Transverse colon (tissue), 4 donors: ENCODE measurements around the gene PIGA. TPM values are rescaled to one million over a fixed set of nuclear protein-coding genes. Genes with fewer than 3 reads are reported as not detected.

Experiments used
- DNase-seq: peaks from one replicate; pipeline ENCODE4 v3.0.0-alpha.2; 2019
- H3K27ac ChIP-seq, 4 donors: fragments of 200-600 bp; sonication (generic); 2 replicates each; pipeline ENCODE4 v1.5.1; 2016 to 2018; ENCODE audit warnings: inconsistent platforms in 4 of 4
- H3K27me3 ChIP-seq: fragments of 200-600 bp; sonication (generic); 2 replicates; pipeline ENCODE4 v1.5.1; 2017; ENCODE audit warnings: inconsistent platforms
- H3K36me3 ChIP-seq, 4 donors: fragments of 200-600 bp; sonication (generic); 2 replicates each; pipeline ENCODE4 v1.5.1; 2017 to 2019; ENCODE audit warnings: inconsistent platforms in 4 of 4
- H3K4me1 ChIP-seq, 4 donors: fragments of 200-600 bp; sonication (generic); 2 replicates each; pipeline ENCODE4 v1.5.1; 2017 to 2020; ENCODE audit warnings: inconsistent platforms in 4 of 4
- H3K4me3 ChIP-seq, 4 donors: fragments of 200-600 bp; sonication (generic); 1 replicate in 1 of 4; 2 replicates in 3 of 4; pipeline versions ENCODE4 v1.5.1 to v1.6.1; 2017 to 2019; ENCODE audit warnings: inconsistent platforms in 4 of 4
- H3K9me3 ChIP-seq, 2 donors: fragments of 200-600 bp; sonication (generic); 2 replicates each; pipeline ENCODE4 v1.5.1; 2017 to 2019; ENCODE audit warnings: inconsistent platforms in 2 of 2
- EP300 ChIP-seq: sonication (generic); formaldehyde crosslinking; IDR thresholded peaks from one replicate; pipeline ENCODE4 v1.6.1; 2017; ENCODE audit warnings: antibody characterized with exemption, low read depth
- POLR2A ChIP-seq: fragments of 450-650 bp; IDR thresholded peaks from one replicate; pipeline ENCODE4 v1.6.1; 2016; ENCODE audit warnings: antibody characterized with exemption, mild to moderate bottlenecking, moderate library complexity
- POLR2AphosphoS5 ChIP-seq, 3 donors: sonication (generic); formaldehyde crosslinking; IDR thresholded peaks; one replicate each; pipeline ENCODE4 v1.6.1; 2016; ENCODE audit warnings: antibody characterized with exemption in 3 of 3
- WGBS, 2 donors: methylation state at CpG; one replicate each; pipeline ENCODE4 v1.1.5; 2018; ENCODE audit warnings: low coverage in 1 of 2; 5-methylcytosine and 5-hydroxymethylcytosine counted together
- in situ Hi-C, 4 donors: fragments of 200-750 bp; cut with MboI; loops; one replicate each; pipeline versions ENCODE4 v1.15.0 to v1.15.1; 2017; ENCODE audit warnings: low sequenced_read_pairs in 3 of 4, low pct_ligation_motif_present in 1 of 4, low pct_unique_long_range_greater_than_20kb in 1 of 4
- intact Hi-C: fragments of 100-400 bp; cut with DNase I; formaldehyde crosslinking; loops from one replicate; pipeline ENCODE4 v1.15.1; 2023; ENCODE audit warnings: low total_unique reads
- total RNA-seq, 4 donors: library from RNA; depleted of rRNA; stranded (reverse); fragments of >200 nt; gene quantifications; one replicate each; pipeline ENCODE4 v1.1.0, GENCODE V29; 2016
- TF ChIP-seq, protein P1 (sequence below), 5 experiments: fragments of 200-600 bp in 3 of 5; fragments of 450-650 bp in 2 of 5; sonication (generic) in 3 of 5; IDR thresholded peaks; 1 replicate in 2 of 5; 2 replicates in 3 of 5; pipeline ENCODE4 v1.5.1; 2016 to 2017; ENCODE audit warnings: antibody characterized with exemption in 5 of 5, inconsistent platforms in 3 of 5, mild to moderate bottlenecking in 2 of 5, moderate library complexity in 1 of 5

PIGA gene
- total RNA-seq, 4 donors from 2014 or later: 6.6 to 53.9 (median 12.7) TPM

DNA sequence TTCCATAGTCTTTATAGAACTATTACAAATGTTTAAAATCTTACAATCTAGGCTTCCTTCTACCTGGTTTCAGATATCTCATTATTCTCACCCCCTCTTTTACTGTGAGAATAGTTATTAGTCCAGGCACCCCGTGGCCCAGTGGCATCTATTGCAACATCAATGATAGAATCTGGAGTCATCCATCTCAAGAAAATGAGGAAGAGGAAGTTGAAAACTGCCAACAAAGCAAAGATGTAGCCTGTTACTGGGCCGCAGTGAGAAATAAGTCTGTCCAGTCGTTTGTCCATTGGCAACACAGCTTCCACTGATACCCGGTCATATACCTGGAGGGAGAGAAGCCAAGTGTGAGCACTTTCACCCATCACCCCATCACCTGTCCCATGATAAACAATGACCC, 13.9 kb downstream of the PIGA start:
- TF ChIP-seq, protein P1, sequence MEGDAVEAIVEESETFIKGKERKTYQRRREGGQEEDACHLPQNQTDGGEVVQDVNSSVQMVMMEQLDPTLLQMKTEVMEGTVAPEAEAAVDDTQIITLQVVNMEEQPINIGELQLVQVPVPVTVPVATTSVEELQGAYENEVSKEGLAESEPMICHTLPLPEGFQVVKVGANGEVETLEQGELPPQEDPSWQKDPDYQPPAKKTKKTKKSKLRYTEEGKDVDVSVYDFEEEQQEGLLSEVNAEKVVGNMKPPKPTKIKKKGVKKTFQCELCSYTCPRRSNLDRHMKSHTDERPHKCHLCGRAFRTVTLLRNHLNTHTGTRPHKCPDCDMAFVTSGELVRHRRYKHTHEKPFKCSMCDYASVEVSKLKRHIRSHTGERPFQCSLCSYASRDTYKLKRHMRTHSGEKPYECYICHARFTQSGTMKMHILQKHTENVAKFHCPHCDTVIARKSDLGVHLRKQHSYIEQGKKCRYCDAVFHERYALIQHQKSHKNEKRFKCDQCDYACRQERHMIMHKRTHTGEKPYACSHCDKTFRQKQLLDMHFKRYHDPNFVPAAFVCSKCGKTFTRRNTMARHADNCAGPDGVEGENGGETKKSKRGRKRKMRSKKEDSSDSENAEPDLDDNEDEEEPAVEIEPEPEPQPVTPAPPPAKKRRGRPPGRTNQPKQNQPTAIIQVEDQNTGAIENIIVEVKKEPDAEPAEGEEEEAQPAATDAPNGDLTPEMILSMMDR (IDR thresholded peaks at IDR 0.05): no peak
- TF ChIP-seq POLR2A (no peak), EP300 (no peak), POLR2AphosphoS5 (IDR thresholded peaks at IDR 0.05) (no peak)
- no peaks in the 10 kb centered on the region for H3K9me3 ChIP-seq
- in situ Hi-C loops: no loop called here
- H3K27ac ChIP-seq: no peak overlapping the region
- H3K36me3 ChIP-seq: no peaks in the 10 kb centered on the region
- no peak overlapping the region for H3K4me3 ChIP-seq
- WGBS, 2 donors: 60 to 81% methylated on average over 3 to 4 of the region's 4 CpGs
- intact Hi-C loops: no loop called here
- DNase-seq: no peak
- H3K27me3 ChIP-seq: no peaks in the 10 kb centered on the region
- H3K4me1 ChIP-seq: no peaks in the 10 kb centered on the region

DNA sequence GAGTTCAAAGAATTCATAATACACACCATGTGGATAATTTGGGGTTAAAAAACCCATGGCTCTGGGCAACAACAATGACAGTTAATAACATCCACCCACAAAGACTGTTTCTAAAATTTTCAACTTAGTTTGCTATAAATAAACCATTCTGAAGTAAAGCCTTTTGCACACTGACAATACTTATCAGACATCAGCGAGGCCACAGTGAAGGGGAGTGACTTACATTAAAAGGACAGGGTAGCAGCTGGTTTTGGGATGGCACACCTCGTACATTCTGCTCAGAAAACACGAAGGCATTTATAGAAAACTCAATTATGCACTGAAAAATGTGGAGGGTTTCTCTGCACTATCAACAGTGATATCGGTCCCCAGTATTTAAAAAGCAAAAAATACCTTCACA, 15.0 kb downstream of the PIGA start:
- no peaks in the 10 kb centered on the region for H3K27me3 ChIP-seq
- H3K36me3 ChIP-seq: no peaks in the 10 kb centered on the region
- TF ChIP-seq EP300 (no peak), POLR2A (no peak), POLR2AphosphoS5 (IDR thresholded peaks at IDR 0.05) (no peak)
- TF ChIP-seq, protein P1 (IDR thresholded peaks at IDR 0.05): no peak
- in situ Hi-C loops: no loop called here
- H3K4me3 ChIP-seq: no peak overlapping the region
- H3K4me1 ChIP-seq: no peaks in the 10 kb centered on the region
- WGBS, 2 donors: 76% methylated on average over 4 of the region's 4 CpGs; no CpG with 5 or more reads in 1 of the 2 donors
- H3K9me3 ChIP-seq: no peaks in the 10 kb centered on the region
- intact Hi-C loops: no loop called here
- H3K27ac ChIP-seq: no peak overlapping the region
- DNase-seq: no peak

- no peaks in the 10 kb centered on the region for H3K4me1 ChIP-seq
- intact Hi-C loops (no loop called here), in situ Hi-C loops (no loop called here)
- WGBS, 2 donors: 83 to 84% methylated on average over 3 to 4 of the region's 4 CpGs
- no peaks in the 10 kb centered on the region for H3K9me3 ChIP-seq
- H3K36me3 ChIP-seq: no peaks in the 10 kb centered on the region
- no peaks in the 10 kb centered on the region for H3K27me3 ChIP-seq
- no peak overlapping the region for H3K4me3 ChIP-seq
- DNase-seq: no peak
- TF ChIP-seq POLR2AphosphoS5 (IDR thresholded peaks at IDR 0.05) (no peak), EP300 (no peak), POLR2A (no peak)
- TF ChIP-seq, protein P1 (IDR thresholded peaks at IDR 0.05): no peak
- H3K27ac ChIP-seq: no peak overlapping the region
These were observed 16.2 kb downstream of the PIGA start for GRCh38 chrX:15319075-15319474.

- in situ Hi-C loops: no loop called here
These were observed 19.8 kb downstream of the PIGA start, which contains the start of gene ASB11 for GRCh38 chrX:15315509-15315908. Gene ASB11, minus strand, starts transcription at chrX:15315640. Its CDS starts 35 bp downstream, at chrX:15315605.

More at GRCh38 chrX:15315509-15315908, 19.8 kb downstream of the PIGA start, which contains the start of gene ASB11:
- no peak for DNase-seq
- 49 to 76% methylated on average over 2 to 3 of the region's 3 CpGs for WGBS, 2 donors
- Histone ChIP-seq H3K9me3 (no peaks in the 10 kb centered on the region), H3K27me3 (no peaks in the 10 kb centered on the region), H3K4me1 (no peaks in the 10 kb centered on the region), H3K27ac (no peak within 1 kb of the TSS), H3K4me3 (no peak within 1 kb of the TSS), H3K36me3 (no peaks in the 10 kb centered on the region)
- intact Hi-C loops: no loop called here
- TF ChIP-seq, protein P1 (IDR thresholded peaks at IDR 0.05): no peak
- no peak for TF ChIP-seq EP300
- TF ChIP-seq POLR2AphosphoS5 (IDR thresholded peaks at IDR 0.05): no peak
- no peak for TF ChIP-seq POLR2A
